ENCODE measurements around the gene RFX6. TPM values are rescaled to one million over a fixed set of nuclear protein-coding genes. Genes with fewer than 3 reads are reported as not detected.

RFX6 gene
- total and polyA plus RNA-seq, 7 donors = 0.16 to 1.8 (median 0.46) TPM; not detected in 4

GRCh38 chr6:116954938-116955337 is 77.9 kb downstream of the RFX6 start:
- Histone ChIP-seq H3K27ac (no peak overlapping the region), H3K4me1 (no peaks in the 10 kb centered on the region), H3K4me3 (no peak overlapping the region), H3K27me3 (no peaks in the 10 kb centered on the region), H3K36me3 (no peaks in the 10 kb centered on the region), H3K9me3 (no peaks in the 10 kb centered on the region)
- no peak for TF ChIP-seq POLR2AphosphoS5 (IDR thresholded peaks at IDR 0.05)
- TF ChIP-seq EP300 (IDR thresholded peaks at IDR 0.05) = no peak
- TF ChIP-seq POLR2A (IDR thresholded peaks at IDR 0.05) = no peak
- TF ChIP-seq CTCF (IDR thresholded peaks at IDR 0.05) = no peak
- intact Hi-C loops (cut with DNase I) = no loop called here
- DNase-seq = no peak
- 24 to 66% methylated on average over 7 of the region's 7 CpGs for WGBS, 2 donors

DNA sequence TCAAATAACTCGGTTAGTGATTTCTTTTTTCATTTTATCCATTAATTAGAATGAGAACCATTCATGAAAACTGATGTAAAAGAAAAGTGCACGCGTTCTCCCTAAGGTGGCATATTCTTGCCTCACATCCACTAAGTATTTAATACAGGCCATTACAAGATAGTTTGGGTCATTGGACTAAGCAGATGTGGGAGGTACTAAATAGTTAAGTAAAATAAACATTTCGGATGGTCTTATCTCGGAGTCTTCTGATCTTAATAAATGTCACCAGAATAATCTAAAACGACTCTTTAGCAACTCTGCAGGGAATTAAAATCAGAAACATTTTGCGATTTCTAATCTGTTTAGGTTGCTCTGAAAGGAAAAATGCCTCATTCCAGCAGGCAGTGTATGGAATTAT is 78.7 kb downstream of the RFX6 start:
- TF ChIP-seq POLR2AphosphoS5 (IDR thresholded peaks at IDR 0.05) (no peak), CTCF (IDR thresholded peaks at IDR 0.05) (no peak), POLR2A (IDR thresholded peaks at IDR 0.05) (no peak), EP300 (IDR thresholded peaks at IDR 0.05) (no peak)
- Histone ChIP-seq H3K4me1 (no peaks in the 10 kb centered on the region), H3K4me3 (no peak overlapping the region), H3K36me3 (no peaks in the 10 kb centered on the region), H3K9me3 (no peaks in the 10 kb centered on the region), H3K27me3 (no peaks in the 10 kb centered on the region), H3K27ac (no peak overlapping the region)
- intact Hi-C loops (cut with DNase I) = no loop called here
- whole genome bisulfite sequencing, 2 donors = 51 to 68% methylated on average over 7 of the region's 7 CpGs
- DNase-seq = no peak

GRCh38 chr6:116963972-116964371 is 86.9 kb downstream of the RFX6 start:
- DNase-seq = no peak
- H3K36me3 ChIP-seq = no peaks in the 10 kb centered on the region
- H3K9me3 ChIP-seq = no peaks in the 10 kb centered on the region
- H3K27me3 ChIP-seq = no peaks in the 10 kb centered on the region
- H3K27ac ChIP-seq = no peak overlapping the region
- TF ChIP-seq POLR2AphosphoS5 (IDR thresholded peaks at IDR 0.05) (no peak), CTCF (IDR thresholded peaks at IDR 0.05) (no peak), EP300 (IDR thresholded peaks at IDR 0.05) (no peak), POLR2A (IDR thresholded peaks at IDR 0.05) (no peak)
- 13 to 14% methylated on average over 1 of the region's 1 CpG for WGBS, 2 donors
- no peak overlapping the region for H3K4me3 ChIP-seq
- intact Hi-C loops (cut with DNase I) = no loop called here
- no peaks in the 10 kb centered on the region for H3K4me1 ChIP-seq

- 65 to 69% methylated on average over 6 of the region's 6 CpGs for WGBS, 2 donors
- TF ChIP-seq CTCF (IDR thresholded peaks at IDR 0.05) (no peak), POLR2AphosphoS5 (IDR thresholded peaks at IDR 0.05) (no peak), POLR2A (IDR thresholded peaks at IDR 0.05) (no peak), EP300 (IDR thresholded peaks at IDR 0.05) (no peak)
- DNase-seq = no peak
- no peaks in the 10 kb centered on the region for H3K27me3 ChIP-seq
- intact Hi-C loops (cut with DNase I) = no loop called here
- no peak overlapping the region for H3K27ac ChIP-seq
- H3K36me3 ChIP-seq = no peaks in the 10 kb centered on the region
- no peaks in the 10 kb centered on the region for H3K9me3 ChIP-seq
- H3K4me3 ChIP-seq = no peak overlapping the region
- no peaks in the 10 kb centered on the region for H3K4me1 ChIP-seq
Measured at GRCh38 chr6:116966675-116967576, 89.9 kb downstream of the RFX6 start.
